ENCODE results near the gene PRDM5.

DNA sequence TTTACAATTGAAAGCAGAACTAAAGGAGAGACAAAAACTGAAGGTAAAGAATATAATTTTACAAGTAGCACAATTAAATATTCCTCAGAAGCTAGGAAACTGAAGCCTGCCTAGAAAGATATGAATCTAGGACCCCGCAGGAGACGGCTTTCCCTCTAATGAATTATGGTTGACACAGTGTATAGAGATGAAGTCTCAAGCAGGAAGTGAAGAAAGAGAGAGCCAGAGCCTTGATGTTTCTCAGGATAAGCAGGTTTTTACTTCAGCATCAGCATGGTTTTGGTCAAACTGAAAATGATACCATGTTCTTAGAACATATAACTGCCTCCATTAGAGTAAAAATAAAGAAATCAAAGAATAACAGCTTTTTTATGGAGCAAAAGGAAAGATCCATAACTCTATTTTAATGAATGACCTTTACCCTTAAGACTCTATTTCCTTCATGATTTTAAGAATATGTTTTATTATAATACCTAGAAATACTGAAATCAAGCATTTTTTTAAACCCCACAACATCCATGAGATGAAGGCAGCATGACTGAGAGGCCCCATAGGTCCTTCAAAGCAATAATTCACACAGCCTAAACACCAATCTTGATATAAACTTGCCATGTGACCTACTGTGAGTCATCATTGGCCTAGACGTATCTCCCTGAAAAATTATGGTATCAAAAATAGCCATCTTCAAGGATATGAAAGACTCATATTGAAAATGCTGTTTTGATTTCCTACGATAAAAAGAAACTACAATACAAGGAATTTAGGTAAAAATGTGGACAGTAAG, 193.4 kb downstream of the PRDM5 start:
- TF ChIP-seq CTCF (IDR thresholded peaks at IDR 0.05) (no peak), POLR2A (IDR thresholded peaks at IDR 0.05) (no peak)

All from testis (tissue), 2 donors.